Measurements from ENCODE around the gene NLGN2.

GRCh38 chr17:7389924-7390910 lies 17.4 kb upstream of the NLGN2 start:
- TF ChIP-seq CTCF (conservative IDR thresholded peaks at IDR 0.05; ENCODE audit: low read length): no peak
- no peak for TF ChIP-seq EZH2phosphoT487 (IDR thresholded peaks at IDR 0.05; ENCODE audit: borderline replicate concordance, low read depth, low read length)

Data from OCI-LY7 (cell line).